Chondrocyte (in vitro differentiated cells): ENCODE measurements around the gene MARCHF6. TPM values are rescaled to one million over a fixed set of nuclear protein-coding genes. Genes with fewer than 3 reads are reported as not detected.
"Not testable (repeated sequence)": the region's sequence is repeated elsewhere in the genome, so short reads cannot be mapped to it uniquely, and the experiment has no call there.

Experiments used
- DNase-seq: peaks from one replicate; pipeline ENCODE4 v3.0.0; 2021; ENCODE audit warnings: mixed read lengths, low spot score
- H3K27ac Mint-ChIP-seq: one replicate; pipeline ENCODE4 v1.8.0; 2021; ENCODE audit warnings: mild to moderate bottlenecking, moderate library complexity, mixed read lengths; ENCODE audit not compliant: unreplicated experiment
- H3K27me3 Mint-ChIP-seq: 2 replicates; pipeline ENCODE4 v1.8.0; 2021; ENCODE audit warnings: low read depth, mixed read lengths
- H3K36me3 Mint-ChIP-seq: 2 replicates; pipeline ENCODE4 v1.8.0; 2021; ENCODE audit warnings: low read depth, mixed read lengths
- H3K4me1 Mint-ChIP-seq: 2 replicates; pipeline ENCODE4 v1.8.0; 2021; ENCODE audit warnings: low read depth, mild to moderate bottlenecking, mixed read lengths
- H3K4me3 Mint-ChIP-seq: one replicate; pipeline ENCODE4 v1.8.0; 2021; ENCODE audit warnings: mild to moderate bottlenecking, moderate library complexity, mixed read lengths; ENCODE audit not compliant: unreplicated experiment
- H3K9me3 Mint-ChIP-seq: 2 replicates; pipeline ENCODE4 v1.8.0; 2021; ENCODE audit warnings: low read depth, mixed read lengths
- total RNA-seq: library from RNA; stranded (reverse); gene quantifications from 3 replicates; pipeline ENCODE4 v1.2.1, GENCODE V29; 2021
- TF ChIP-seq, protein P1 (sequence below): fragments of 200-600 bp; sonication (generic); IDR thresholded peaks from 2 replicates; pipeline ENCODE4 v1.5.0; 2021; ENCODE audit warnings: antibody characterized with exemption, mild to moderate bottlenecking, moderate library complexity

The MARCHF6 gene
- total RNA-seq, 1 donor from 2014 or later = 149 TPM

DNA sequence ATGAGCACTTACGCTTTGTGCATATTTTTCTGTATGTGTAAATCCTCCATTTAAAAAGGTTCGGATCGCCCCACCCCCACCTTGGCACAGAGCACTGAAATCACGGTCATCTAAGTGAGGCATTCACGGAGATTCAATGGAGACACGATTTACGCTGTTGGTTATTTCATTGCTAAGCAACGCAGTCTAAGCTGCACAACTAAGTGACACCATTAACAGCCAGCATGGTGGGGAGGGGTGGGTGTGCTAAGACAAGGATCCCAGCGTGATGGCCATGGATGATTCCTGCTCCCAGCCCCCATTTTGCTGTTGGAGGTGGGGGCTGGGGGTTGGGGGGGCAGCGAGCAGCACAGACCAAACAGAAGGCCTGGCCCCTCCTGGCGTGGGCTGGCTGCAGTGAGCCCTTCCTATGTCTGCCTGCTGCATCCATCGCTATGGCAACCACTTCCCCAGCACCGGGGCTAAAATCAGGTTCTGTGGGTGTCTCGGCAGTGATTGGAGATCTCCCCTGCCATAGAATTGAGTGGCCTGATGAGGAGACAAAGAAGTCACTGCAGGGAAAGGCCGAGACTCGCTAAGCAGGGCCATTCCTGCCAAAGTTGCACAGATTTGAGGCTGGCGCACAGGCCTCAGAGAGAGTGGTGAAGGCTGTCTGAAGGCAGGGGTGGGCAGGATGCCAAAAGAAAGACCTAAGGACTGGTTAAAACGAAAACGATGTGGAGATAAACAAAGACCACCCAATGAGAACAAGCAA is 14.3 kb upstream of the MARCHF6 start:
- Mint-ChIP-seq H3K9me3 (no peaks in the 10 kb centered on the region), H3K27me3 (no peaks in the 10 kb centered on the region), H3K27ac (no peak overlapping the region), H3K4me3 (no peak overlapping the region), H3K4me1 (peaks cover 3% of the 10 kb centered on the region), H3K36me3 (no peaks in the 10 kb centered on the region)
- TF ChIP-seq, protein P1, sequence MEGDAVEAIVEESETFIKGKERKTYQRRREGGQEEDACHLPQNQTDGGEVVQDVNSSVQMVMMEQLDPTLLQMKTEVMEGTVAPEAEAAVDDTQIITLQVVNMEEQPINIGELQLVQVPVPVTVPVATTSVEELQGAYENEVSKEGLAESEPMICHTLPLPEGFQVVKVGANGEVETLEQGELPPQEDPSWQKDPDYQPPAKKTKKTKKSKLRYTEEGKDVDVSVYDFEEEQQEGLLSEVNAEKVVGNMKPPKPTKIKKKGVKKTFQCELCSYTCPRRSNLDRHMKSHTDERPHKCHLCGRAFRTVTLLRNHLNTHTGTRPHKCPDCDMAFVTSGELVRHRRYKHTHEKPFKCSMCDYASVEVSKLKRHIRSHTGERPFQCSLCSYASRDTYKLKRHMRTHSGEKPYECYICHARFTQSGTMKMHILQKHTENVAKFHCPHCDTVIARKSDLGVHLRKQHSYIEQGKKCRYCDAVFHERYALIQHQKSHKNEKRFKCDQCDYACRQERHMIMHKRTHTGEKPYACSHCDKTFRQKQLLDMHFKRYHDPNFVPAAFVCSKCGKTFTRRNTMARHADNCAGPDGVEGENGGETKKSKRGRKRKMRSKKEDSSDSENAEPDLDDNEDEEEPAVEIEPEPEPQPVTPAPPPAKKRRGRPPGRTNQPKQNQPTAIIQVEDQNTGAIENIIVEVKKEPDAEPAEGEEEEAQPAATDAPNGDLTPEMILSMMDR = no peak
- no peak for DNase-seq

DNA sequence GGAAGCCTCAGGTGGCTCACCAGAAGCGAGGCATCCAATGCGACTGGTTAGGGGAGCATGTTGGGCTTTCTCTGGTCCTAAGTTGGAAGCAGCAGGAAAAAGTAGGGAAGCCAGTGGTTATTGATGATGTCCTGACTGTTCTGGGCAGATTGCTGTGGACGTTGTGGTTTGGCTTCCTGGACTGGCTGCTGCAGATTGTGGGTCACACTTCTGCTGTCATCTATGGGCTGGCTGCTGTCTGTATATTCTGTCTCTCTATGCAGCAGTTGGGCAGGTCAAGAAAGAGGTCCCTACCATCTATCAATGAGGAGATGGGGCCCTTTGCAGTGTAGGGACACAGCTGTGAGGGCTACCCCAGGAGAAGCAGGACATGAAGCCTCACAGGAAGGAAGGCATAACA is 13.5 kb upstream of the MARCHF6 start:
- DNase-seq = no peak
- Mint-ChIP-seq H3K9me3 (no peaks in the 10 kb centered on the region), H3K4me3 (no peak overlapping the region), H3K4me1 (no peaks in the 10 kb centered on the region), H3K27me3 (no peaks in the 10 kb centered on the region), H3K36me3 (no peaks in the 10 kb centered on the region), H3K27ac (no peak overlapping the region)
- TF ChIP-seq, protein P1 = no peak

DNA sequence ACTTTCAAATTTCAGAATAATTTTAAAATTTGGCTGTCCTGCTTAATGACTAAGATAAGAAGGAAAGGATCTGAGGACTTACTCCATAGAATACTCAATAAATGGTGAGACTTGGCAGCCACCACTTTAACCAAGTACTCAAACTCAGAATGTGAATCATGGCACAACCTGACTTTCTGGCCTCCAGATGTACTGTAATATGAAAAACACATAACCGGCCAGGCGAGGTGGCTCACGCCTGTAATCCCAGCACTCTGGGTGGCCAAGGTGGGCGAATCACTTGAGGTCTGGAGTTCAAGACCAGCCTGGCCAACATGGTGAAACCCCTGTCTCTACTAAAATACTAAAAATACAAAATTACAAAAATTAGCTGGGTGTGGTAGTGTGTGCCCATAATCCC is 10.0 kb upstream of the MARCHF6 start:
- TF ChIP-seq, protein P1 = no peak
- Mint-ChIP-seq H3K4me1 (no peaks in the 10 kb centered on the region), H3K9me3 (no peaks in the 10 kb centered on the region), H3K27me3 (no peaks in the 10 kb centered on the region), H3K27ac (no peak overlapping the region), H3K36me3 (no peaks in the 10 kb centered on the region), H3K4me3 (no peak overlapping the region)
- no peak for DNase-seq

DNA sequence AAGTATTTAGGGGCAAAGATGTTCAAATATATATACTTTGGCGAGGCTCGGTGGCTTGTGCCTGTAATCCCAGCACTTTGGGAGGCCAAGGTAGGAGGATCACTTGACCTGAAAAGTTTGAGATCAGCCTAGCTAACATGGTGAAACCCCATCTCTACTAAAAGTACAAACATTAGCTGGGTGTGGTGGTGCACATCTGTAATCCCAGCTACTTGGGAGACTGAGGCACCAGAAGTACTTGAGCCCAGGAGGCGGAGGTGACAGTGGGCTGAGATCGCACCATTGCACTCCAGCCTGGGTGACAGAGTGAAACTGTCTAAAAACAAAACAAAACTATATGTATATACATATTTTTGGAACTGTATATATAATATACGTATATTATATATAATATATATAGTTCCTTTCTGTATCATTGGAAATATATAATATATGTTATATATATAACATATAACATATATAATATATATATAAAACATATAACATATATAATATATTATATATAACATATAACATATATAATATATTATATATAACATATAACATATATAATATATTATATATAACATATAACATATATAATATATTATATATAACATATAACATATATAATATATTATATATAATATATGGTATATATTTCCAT is 8.9 kb upstream of the MARCHF6 start:
- not testable (repeated sequence) for H3K27me3 Mint-ChIP-seq, H3K9me3 Mint-ChIP-seq

DNA sequence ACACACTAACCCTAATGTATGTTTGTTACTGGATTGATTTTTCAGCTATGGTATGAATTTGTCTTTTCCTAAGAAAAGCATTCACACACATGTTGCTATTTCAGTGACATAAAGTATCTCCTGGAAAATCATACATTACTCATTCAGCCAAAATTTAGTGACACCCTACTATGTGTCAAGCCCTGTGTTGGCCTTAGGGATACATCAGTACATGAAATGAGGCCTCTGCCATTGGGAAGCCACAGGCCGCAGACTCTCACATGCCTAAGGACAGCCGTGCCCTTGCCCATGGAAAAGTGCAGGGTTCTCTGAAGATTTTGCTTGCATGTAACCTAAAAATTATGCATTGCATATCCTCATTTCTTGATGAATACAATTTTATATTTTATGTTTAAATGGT is 5.2 kb upstream of the MARCHF6 start:
- Mint-ChIP-seq H3K9me3 (no peaks in the 10 kb centered on the region), H3K36me3 (no peaks in the 10 kb centered on the region), H3K27me3 (no peaks in the 10 kb centered on the region), H3K27ac (no peak overlapping the region), H3K4me3 (no peak overlapping the region), H3K4me1 (peaks cover 19% of the 10 kb centered on the region)
- TF ChIP-seq, protein P1 = no peak
- no peak for DNase-seq

More for the DNA sequence above, 8.9 kb upstream of the MARCHF6 start:
- H3K27ac Mint-ChIP-seq, DNase-seq, H3K4me1 Mint-ChIP-seq, H3K36me3 Mint-ChIP-seq, H3K4me3 Mint-ChIP-seq: not testable (repeated sequence)
